Right lobe of liver (tissue), 6 donors: Measurements from ENCODE around the gene PCDHGA2. TPM values are rescaled to one million over a fixed set of nuclear protein-coding genes. Genes with fewer than 3 reads are reported as not detected.
"Not testable (repeated sequence)": the region's sequence is repeated elsewhere in the genome, so short reads cannot be mapped to it uniquely, and the experiment has no call there.

Source experiments
- ATAC-seq, 4 donors: fragments of 200-7000 bp; cut with Tn5 transposase; one replicate each; pipeline ENCODE4 v1.9.1; 2020; ENCODE audit warnings: mild to moderate bottlenecking in 4 of 4, moderate library complexity in 4 of 4
- DNase-seq, 3 donors: peaks; one replicate each; pipeline ENCODE4 v3.0.0-alpha.2; 2020
- H3K27ac ChIP-seq, 3 donors: fragments of 200-600 bp; one replicate each; pipeline ENCODE4 v1.8.0; 2022
- H3K27me3 ChIP-seq, 2 donors: fragments of 200-600 bp; one replicate each; pipeline ENCODE4 v1.8.0; 2022
- H3K36me3 ChIP-seq, 4 donors: fragments of 200-600 bp; sonication (generic) in 1 of 4; one replicate each; pipeline versions ENCODE4 v1.5.1 to v1.8.0; 2017 to 2022; ENCODE audit warnings: control low read depth in 1 of 4
- H3K4me1 ChIP-seq, 4 donors: fragments of 200-600 bp; sonication (generic) in 1 of 4; one replicate each; pipeline versions ENCODE4 v1.5.1 to v1.8.0; 2017 to 2022; ENCODE audit warnings: control low read depth in 1 of 4
- H3K4me3 ChIP-seq, 3 donors: fragments of 200-600 bp; one replicate each; pipeline ENCODE4 v1.8.0; 2022
- H3K9me3 ChIP-seq, 4 donors: fragments of 200-600 bp; sonication (generic) in 1 of 4; one replicate each; pipeline versions ENCODE4 v1.5.1 to v1.8.0; 2017 to 2022; ENCODE audit warnings: control low read depth in 1 of 4
- CTCF ChIP-seq, 4 donors: fragments of 200-600 bp in 3 of 4; fragments of 450-650 bp in 1 of 4; IDR thresholded peaks; one replicate each; pipeline versions ENCODE4 v1.5.1 to v1.8.0; 2016 to 2022; ENCODE audit warnings: antibody characterized with exemption in 4 of 4, mild to moderate bottlenecking in 2 of 4
- POLR2A ChIP-seq: fragments of 450-650 bp; IDR thresholded peaks from one replicate; pipeline ENCODE4 v1.6.1; 2017; ENCODE audit warnings: antibody characterized with exemption, mild to moderate bottlenecking
- WGBS: methylation state at CpG from one replicate; pipeline ENCODE4 v1.1.6; 2018; ENCODE audit warnings: low coverage, low lambda C conversion rate; ENCODE audit not compliant: insufficient coverage; ENCODE audit errors: missing lambda C conversion rate; 5-methylcytosine and 5-hydroxymethylcytosine counted together
- intact Hi-C, 2 donors: fragments of 100-400 bp; cut with DNase I; formaldehyde crosslinking; loops; one replicate each; pipeline versions ENCODE4 v1.11.2 to v1.14.1; 2022
- total RNA-seq, 6 experiments: library from RNA; depleted of rRNA in 2 of 6; stranded (reverse); fragments of >200 nt in 2 of 6; fragmentation: NEBNext Ultra II Directional in 3 of 6; extraction: Animal tissue kit (Norgen Biotek cat#: 25700) in 3 of 6; gene quantifications; one replicate each; pipeline versions ENCODE4 v1.1.0 to v1.2.4, GENCODE V29; 2016 to 2023
- donor health status: DM: no; HTN: yes; CAD: no.
- donor health status: DM: no; HTN: no; CAD: no.
- donor health status: DM: no; HTN: no; CAD: no.
- donor health status: DM: no; HTN: yes; CAD: no.
- donor health status: DM: no; HTN: yes; CAD: no.

Gene PCDHGA2
- total RNA-seq, 6 experiments from 2014 or later, result 0.49 to 0.88 (median 0.57) TPM

DNA sequence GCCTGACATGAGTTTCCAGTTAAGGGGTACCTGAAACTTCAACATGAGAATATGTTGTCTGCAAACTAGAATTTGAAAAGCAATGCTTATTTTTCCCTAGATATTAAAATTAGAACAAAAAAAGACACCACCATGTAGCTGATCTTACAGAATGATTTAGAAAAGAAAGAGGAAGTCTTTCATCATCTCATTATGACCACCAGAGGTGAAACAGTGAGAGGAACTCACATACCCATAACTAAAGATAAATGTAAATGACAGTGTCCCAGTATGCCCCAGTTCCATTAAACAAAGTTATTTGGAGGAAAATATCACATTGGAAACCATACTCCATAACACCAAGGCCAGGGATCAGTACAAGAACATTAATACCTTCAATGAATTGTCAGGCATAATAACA is 24.8 kb upstream of the PCDHGA2 start:
- H3K27me3 ChIP-seq, result no peaks in the 10 kb centered on the region
- peaks cover 8 to 25% (median 14%) of the 10 kb centered on the region in 4 donors for H3K9me3 ChIP-seq
- ATAC-seq (no peak), DNase-seq (no peak)
- peaks cover 0 to 5% (median 0%) of the 10 kb centered on the region in 4 donors for H3K36me3 ChIP-seq
- H3K4me3 ChIP-seq, result no peak overlapping the region
- TF ChIP-seq POLR2A, result no peak
- TF ChIP-seq CTCF (IDR thresholded peaks at IDR 0.05), result no peak
- intact Hi-C loops, result no loop called here
- no peaks in the 10 kb centered on the region for H3K4me1 ChIP-seq
- no peak overlapping the region for H3K27ac ChIP-seq

GRCh38 chr5:141316963-141317362 is 21.6 kb upstream of the PCDHGA2 start:
- 88% methylated on average over 4 of the region's 4 CpGs for WGBS
- Histone ChIP-seq H3K36me3 (peaks cover 0 to 11% (median 0%) of the 10 kb centered on the region in 4 donors), H3K9me3 (peaks cover 9 to 45% (median 22%) of the 10 kb centered on the region in 4 donors)
- H3K27me3 ChIP-seq, intact Hi-C loops, H3K4me3 ChIP-seq, ATAC-seq, H3K27ac ChIP-seq, H3K4me1 ChIP-seq, DNase-seq: not testable (repeated sequence)

DNA sequence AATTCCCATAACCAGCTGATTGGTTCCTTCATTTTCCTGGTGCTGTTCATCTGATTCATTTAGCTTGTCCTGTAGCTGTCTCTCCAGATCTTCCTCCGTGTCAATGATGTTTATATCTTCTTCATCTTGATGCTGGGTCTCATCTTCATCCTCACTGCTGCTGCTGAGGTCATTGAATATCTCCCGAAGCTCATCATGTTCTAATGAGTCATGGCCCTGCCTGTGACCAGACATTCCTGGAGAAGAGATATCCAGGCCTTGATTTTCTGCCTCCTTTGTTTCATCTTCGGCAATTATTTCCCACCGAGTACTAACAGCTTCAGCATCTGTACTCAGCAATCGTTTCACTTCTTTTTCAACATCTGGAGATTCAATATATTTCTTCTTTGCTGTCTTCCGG is 19.4 kb upstream of the PCDHGA2 start:
- H3K27me3 ChIP-seq, result no peaks in the 10 kb centered on the region
- intact Hi-C loops, result no loop called here
- DNase-seq (no peak), ATAC-seq (no peak)
- WGBS, result 92% methylated on average over 6 of the region's 6 CpGs
- H3K36me3 ChIP-seq, result peaks cover 0 to 11% (median 0%) of the 10 kb centered on the region in 4 donors
- no peaks in the 10 kb centered on the region for H3K4me1 ChIP-seq
- no peak overlapping the region for H3K4me3 ChIP-seq
- TF ChIP-seq CTCF (IDR thresholded peaks at IDR 0.05) (no peak), POLR2A (no peak)
- peaks cover 9 to 35% (median 22%) of the 10 kb centered on the region in 4 donors for H3K9me3 ChIP-seq
- no peak overlapping the region for H3K27ac ChIP-seq

DNA sequence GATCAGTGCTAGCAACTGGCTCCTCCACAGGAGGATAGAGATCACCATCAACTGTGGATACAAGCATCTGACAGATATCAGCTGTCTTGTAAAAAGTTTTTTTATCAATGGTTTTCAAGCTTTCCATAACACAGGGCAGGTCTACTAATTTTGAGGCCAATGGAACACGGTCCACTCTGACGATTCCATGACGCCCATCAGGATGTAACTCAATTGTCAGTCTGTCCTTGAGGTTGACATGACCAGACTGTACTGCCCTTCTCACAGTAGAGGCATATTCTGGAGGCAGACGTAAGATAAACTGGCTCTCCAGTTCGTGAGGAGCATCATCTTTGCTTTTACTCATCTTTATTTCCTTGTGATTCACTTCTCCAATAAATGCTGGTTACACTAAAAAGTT is 18.9 kb upstream of the PCDHGA2 start:
- Histone ChIP-seq H3K4me3 (peak overlapping the region; percentile 68 to 72 (median 70)), H3K36me3 (peaks cover 0 to 11% (median 0%) of the 10 kb centered on the region in 4 donors), H3K9me3 (peaks cover 9 to 35% (median 22%) of the 10 kb centered on the region in 4 donors), H3K27ac (no peak overlapping the region), H3K27me3 (no peaks in the 10 kb centered on the region), H3K4me1 (no peaks in the 10 kb centered on the region)
- intact Hi-C loops, result no loop called here
- TF ChIP-seq POLR2A (no peak), CTCF (IDR thresholded peaks at IDR 0.05) (no peak)
- DNase-seq (no peak), ATAC-seq (no peak)
- 78% methylated on average over 5 of the region's 5 CpGs for WGBS

DNA sequence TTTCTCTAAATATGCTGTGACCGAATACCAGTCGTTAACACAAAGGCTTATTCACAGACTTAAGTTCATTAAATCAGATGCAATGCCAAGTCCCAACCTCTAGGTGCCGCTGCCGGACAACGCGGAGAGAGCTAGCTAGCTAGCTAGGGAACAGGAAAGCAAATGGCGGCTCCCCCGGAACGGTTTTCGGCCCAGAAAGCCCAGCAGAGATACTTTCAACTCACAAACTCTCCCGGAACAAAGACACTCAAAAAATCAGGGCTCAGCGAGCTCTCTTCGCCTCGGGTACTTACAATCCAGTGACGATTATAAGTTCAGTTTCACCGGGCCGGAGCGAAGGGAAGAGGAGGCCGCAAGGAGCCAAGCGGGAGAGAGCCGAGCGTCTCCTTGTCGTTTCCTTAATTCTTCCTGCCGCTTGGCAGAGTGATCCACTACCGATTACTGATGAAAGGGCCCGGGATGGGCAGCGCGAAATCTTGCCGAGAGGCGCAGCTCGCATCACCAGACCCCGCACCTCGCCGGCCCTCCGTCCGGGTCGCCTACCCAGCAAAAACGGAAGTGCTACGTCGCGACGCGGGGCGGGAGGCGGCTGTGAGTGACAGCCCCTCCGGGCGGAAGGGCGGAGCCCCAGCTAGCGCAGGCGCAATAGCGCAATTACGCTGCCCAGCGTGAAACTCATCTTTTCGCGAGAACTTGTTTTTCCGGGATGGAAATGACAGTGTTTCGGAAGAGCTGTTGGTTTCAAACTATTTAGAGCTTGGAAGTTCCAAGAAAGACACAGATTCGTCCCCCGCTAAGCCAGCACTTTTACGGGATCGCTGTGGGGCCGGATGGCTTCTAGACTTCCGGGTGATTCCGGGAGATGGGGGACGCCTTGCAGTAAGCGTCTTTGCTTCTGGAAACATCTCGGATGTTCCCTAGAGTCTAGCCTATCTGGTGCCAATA is 18.1 kb upstream of the PCDHGA2 start, which contains the start of gene TAF7:
TAF7 (minus strand) TSS at position 560 of the 945 bp plus-strand sequence. CDS start 740 bp downstream, outside the sequence.
- no peaks in the 10 kb centered on the region for H3K27me3 ChIP-seq
- peak within 1 kb of the TSS; percentile 68 to 72 (median 70) for H3K4me3 ChIP-seq
- H3K27ac ChIP-seq, result peak within 1 kb of the TSS; percentile 84 to 90 (median 89)
- ATAC-seq (peak; percentile 99), DNase-seq (peak; percentile 92 to 94 (median 93))
- under 1% methylated on average over 45 of the region's 67 CpGs for WGBS
- H3K4me1 ChIP-seq, result no peaks in the 10 kb centered on the region
- H3K36me3 ChIP-seq, result peaks cover 0 to 11% (median 0%) of the 10 kb centered on the region in 4 donors
- intact Hi-C loops, result no loop called here
- TF ChIP-seq CTCF (IDR thresholded peaks at IDR 0.05), result peak; percentile 71 to 89 (median 86)
- TF ChIP-seq POLR2A, result peak; percentile 91
- peaks cover 9 to 35% (median 21%) of the 10 kb centered on the region in 4 donors for H3K9me3 ChIP-seq
